HL-60 (cell line): Measurements from ENCODE around the gene ADNP.

Experiments
- DNase-seq, 2 experiments: peaks; one replicate each; pipeline ENCODE4 v3.0.0-alpha.2; 2010 to 2020; ENCODE audit warnings: low read depth in 1 of 2, low spot score in 1 of 2
- H3K27ac ChIP-seq: fragments of 250-450 bp; sonication (Bioruptor Pico); replicated peaks from 2 replicates; pipeline ENCODE4 v1.5.1; 2020; ENCODE audit warnings: mild to moderate bottlenecking, moderate library complexity
- H3K27me3 ChIP-seq: fragments of 250-450 bp; sonication (Bioruptor Pico); 2 replicates; pipeline ENCODE4 v1.5.1; 2021; ENCODE audit warnings: mild to moderate bottlenecking, moderate library complexity; ENCODE audit not compliant: insufficient read depth, poor library complexity, severe bottlenecking
- H3K4me3 ChIP-seq: replicated peaks from 2 replicates; pipeline ENCODE4 v1.5.1; 2011; ENCODE audit warnings: mild to moderate bottlenecking, control low read depth, low read length; ENCODE audit not compliant: insufficient read depth
- GABPA ChIP-seq: IDR thresholded peaks from 2 replicates; pipeline ENCODE4 v1.6.1; 2012; ENCODE audit warnings: low read depth
- POLR2AphosphoS5 ChIP-seq: IDR thresholded peaks from 2 replicates; pipeline ENCODE4 v1.6.1; 2012; ENCODE audit warnings: low read depth
- SPI1 ChIP-seq: IDR thresholded peaks from 2 replicates; pipeline ENCODE4 v1.6.1; 2012; ENCODE audit warnings: low read depth, mild to moderate bottlenecking, borderline replicate concordance
- TF ChIP-seq, protein P1 (sequence below): IDR thresholded peaks from one replicate; pipeline ENCODE4 v1.5.1; 2011; ENCODE audit warnings: low read length, control low read depth, inconsistent platforms; ENCODE audit not compliant: insufficient read depth
- TF ChIP-seq, protein P2 (sequence below): IDR thresholded peaks from 2 replicates; pipeline ENCODE4 v1.6.1; 2012; ENCODE audit warnings: low read depth; ENCODE audit not compliant: insufficient replicate concordance

Gene ADNP

DNA sequence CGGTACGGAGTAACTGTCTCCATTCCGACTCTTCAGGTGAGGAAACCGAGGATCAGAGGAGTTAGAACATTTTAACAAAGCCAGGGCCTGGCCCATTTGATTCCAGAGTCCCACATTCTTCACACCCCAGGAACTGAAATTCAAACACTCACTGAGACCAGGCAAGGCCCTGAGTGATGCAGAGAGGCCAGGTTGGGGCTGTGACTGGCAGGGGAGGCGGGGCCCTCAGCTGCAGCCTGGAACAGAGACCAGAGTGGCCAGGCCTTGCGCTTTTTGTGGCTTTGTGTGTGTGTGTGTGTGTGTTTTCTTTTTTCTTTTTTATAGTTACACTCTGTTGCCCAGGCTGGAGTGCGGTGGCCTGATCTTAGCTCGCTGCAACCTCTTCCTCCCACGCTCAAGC, 79.2 kb downstream of the ADNP start:
- Histone ChIP-seq H3K27ac (no peak overlapping the region), H3K27me3 (no peaks in the 10 kb centered on the region), H3K4me3 (no peak overlapping the region)
- DNase-seq = no peak
- TF ChIP-seq GABPA = no peak
- TF ChIP-seq, protein P1, sequence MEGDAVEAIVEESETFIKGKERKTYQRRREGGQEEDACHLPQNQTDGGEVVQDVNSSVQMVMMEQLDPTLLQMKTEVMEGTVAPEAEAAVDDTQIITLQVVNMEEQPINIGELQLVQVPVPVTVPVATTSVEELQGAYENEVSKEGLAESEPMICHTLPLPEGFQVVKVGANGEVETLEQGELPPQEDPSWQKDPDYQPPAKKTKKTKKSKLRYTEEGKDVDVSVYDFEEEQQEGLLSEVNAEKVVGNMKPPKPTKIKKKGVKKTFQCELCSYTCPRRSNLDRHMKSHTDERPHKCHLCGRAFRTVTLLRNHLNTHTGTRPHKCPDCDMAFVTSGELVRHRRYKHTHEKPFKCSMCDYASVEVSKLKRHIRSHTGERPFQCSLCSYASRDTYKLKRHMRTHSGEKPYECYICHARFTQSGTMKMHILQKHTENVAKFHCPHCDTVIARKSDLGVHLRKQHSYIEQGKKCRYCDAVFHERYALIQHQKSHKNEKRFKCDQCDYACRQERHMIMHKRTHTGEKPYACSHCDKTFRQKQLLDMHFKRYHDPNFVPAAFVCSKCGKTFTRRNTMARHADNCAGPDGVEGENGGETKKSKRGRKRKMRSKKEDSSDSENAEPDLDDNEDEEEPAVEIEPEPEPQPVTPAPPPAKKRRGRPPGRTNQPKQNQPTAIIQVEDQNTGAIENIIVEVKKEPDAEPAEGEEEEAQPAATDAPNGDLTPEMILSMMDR = no peak
- TF ChIP-seq, protein P2, sequence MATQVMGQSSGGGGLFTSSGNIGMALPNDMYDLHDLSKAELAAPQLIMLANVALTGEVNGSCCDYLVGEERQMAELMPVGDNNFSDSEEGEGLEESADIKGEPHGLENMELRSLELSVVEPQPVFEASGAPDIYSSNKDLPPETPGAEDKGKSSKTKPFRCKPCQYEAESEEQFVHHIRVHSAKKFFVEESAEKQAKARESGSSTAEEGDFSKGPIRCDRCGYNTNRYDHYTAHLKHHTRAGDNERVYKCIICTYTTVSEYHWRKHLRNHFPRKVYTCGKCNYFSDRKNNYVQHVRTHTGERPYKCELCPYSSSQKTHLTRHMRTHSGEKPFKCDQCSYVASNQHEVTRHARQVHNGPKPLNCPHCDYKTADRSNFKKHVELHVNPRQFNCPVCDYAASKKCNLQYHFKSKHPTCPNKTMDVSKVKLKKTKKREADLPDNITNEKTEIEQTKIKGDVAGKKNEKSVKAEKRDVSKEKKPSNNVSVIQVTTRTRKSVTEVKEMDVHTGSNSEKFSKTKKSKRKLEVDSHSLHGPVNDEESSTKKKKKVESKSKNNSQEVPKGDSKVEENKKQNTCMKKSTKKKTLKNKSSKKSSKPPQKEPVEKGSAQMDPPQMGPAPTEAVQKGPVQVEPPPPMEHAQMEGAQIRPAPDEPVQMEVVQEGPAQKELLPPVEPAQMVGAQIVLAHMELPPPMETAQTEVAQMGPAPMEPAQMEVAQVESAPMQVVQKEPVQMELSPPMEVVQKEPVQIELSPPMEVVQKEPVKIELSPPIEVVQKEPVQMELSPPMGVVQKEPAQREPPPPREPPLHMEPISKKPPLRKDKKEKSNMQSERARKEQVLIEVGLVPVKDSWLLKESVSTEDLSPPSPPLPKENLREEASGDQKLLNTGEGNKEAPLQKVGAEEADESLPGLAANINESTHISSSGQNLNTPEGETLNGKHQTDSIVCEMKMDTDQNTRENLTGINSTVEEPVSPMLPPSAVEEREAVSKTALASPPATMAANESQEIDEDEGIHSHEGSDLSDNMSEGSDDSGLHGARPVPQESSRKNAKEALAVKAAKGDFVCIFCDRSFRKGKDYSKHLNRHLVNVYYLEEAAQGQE = no peak
- TF ChIP-seq SPI1 = no peak
- TF ChIP-seq POLR2AphosphoS5 = no peak

DNA sequence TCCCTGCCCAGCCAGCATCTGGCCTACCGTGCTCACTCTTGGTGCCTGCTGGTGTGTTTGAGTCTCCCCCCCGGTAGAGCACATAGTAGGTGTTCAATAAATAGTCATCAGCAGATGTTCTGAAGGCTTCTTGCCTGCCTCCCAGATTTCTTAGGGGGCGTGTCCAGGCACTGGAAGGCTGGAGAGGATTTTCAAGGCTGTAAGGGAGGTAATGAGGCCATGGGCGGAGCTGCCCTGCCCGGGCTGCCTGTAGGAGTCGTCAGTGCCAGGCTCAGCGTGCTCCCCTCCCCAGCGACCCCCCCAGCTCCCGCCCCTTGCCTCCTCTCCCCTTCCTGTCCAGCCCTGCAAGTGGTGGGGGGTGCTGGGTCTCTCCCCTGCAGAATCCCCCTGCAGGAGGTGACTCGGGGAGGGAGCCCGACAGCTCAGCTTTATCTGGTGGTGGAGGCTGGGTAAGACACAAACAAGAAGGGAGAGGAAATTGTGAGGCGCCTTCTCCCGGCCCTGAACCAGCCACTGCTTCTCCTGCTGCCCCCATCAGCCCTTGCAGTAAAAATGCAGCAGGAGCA, 80.4 kb downstream of the ADNP start:
- no peak overlapping the region for H3K4me3 ChIP-seq
- H3K27me3 ChIP-seq = no peaks in the 10 kb centered on the region
- H3K27ac ChIP-seq = no peak overlapping the region
- no peak for DNase-seq
- TF ChIP-seq GABPA (no peak), SPI1 (no peak), POLR2AphosphoS5 (no peak)
- TF ChIP-seq, protein P1 = no peak
- TF ChIP-seq, protein P2 = no peak

GRCh38 chr20:50848846-50849673, 82.2 kb downstream of the ADNP start:
- H3K27ac ChIP-seq = no peak overlapping the region
- DNase-seq = no peak
- no peak for TF ChIP-seq SPI1
- TF ChIP-seq, protein P1 = no peak
- TF ChIP-seq POLR2AphosphoS5 = no peak
- TF ChIP-seq, protein P2 = no peak
- TF ChIP-seq GABPA = no peak
- H3K4me3 ChIP-seq = no peak overlapping the region
- no peaks in the 10 kb centered on the region for H3K27me3 ChIP-seq
